22Rv1 (cell line): ENCODE measurements around the gene SCAMP2.
"Not testable (repeated sequence)": the region's sequence is repeated elsewhere in the genome, so short reads cannot be mapped to it uniquely, and the experiment has no call there.

ENCODE experiments used
- ZFX ChIP-seq: fragments of 450-650 bp; IDR thresholded peaks from 2 replicates; pipeline ENCODE4 v1.6.1; 2017; ENCODE audit warnings: antibody characterized with exemption, borderline replicate concordance
- TF ChIP-seq, protein P1 (sequence below): fragments of 450-650 bp; IDR thresholded peaks from 2 replicates; pipeline ENCODE4 v1.5.1; 2017; ENCODE audit warnings: mild to moderate bottlenecking

DNA sequence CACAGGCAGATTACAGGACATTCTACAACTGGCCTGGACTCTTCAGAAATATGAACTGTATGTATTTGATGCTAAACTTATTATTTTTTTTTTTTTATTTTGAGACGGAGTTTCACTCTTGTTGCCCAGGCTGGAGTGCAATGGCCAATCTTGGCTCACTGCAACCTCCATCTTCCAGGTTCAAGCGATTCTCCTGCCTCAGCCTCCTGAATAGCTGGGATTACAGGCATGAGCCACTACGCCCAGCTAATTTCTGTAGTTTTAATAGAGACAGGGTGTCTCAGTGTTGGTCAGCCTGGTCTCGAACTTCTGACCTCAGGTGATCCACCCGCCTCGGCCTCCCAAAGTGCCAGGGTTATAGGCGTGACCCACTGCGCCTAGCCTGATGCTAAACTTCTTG lies 40.6 kb upstream of the SCAMP2 start:
- TF ChIP-seq, protein P1, sequence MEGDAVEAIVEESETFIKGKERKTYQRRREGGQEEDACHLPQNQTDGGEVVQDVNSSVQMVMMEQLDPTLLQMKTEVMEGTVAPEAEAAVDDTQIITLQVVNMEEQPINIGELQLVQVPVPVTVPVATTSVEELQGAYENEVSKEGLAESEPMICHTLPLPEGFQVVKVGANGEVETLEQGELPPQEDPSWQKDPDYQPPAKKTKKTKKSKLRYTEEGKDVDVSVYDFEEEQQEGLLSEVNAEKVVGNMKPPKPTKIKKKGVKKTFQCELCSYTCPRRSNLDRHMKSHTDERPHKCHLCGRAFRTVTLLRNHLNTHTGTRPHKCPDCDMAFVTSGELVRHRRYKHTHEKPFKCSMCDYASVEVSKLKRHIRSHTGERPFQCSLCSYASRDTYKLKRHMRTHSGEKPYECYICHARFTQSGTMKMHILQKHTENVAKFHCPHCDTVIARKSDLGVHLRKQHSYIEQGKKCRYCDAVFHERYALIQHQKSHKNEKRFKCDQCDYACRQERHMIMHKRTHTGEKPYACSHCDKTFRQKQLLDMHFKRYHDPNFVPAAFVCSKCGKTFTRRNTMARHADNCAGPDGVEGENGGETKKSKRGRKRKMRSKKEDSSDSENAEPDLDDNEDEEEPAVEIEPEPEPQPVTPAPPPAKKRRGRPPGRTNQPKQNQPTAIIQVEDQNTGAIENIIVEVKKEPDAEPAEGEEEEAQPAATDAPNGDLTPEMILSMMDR: not testable (repeated sequence)
- TF ChIP-seq ZFX: not testable (repeated sequence)
